Measurements from ENCODE around the gene MBP.

MBP gene

GRCh38 chr18:77114415-77115191, 18.0 kb downstream of the MBP start:
- DNase-seq (ENCODE audit: low spot score), result no peak

GRCh38 chr18:77114152-77114414, 18.5 kb downstream of the MBP start:
- no peak for DNase-seq (ENCODE audit: low spot score)

GRCh38 chr18:77113361-77114151, 19.0 kb downstream of the MBP start:
- DNase-seq (ENCODE audit: low spot score), result no peak

- no peak for DNase-seq (ENCODE audit: low spot score)
Measured at GRCh38 chr18:77112747-77113092, 19.9 kb downstream of the MBP start.

- no peak for DNase-seq (ENCODE audit: low spot score)
Measured at GRCh38 chr18:77111951-77112746, 20.4 kb downstream of the MBP start.

GRCh38 chr18:77111449-77111848, 21.1 kb downstream of the MBP start:
- DNase-seq (ENCODE audit: low spot score), result no peak

- DNase-seq (ENCODE audit: low spot score), result no peak
Measured at GRCh38 chr18:77110936-77111335, 21.6 kb downstream of the MBP start.

GRCh38 chr18:77110400-77110799, 22.2 kb downstream of the MBP start:
- no peak for DNase-seq (ENCODE audit: low spot score)

GRCh38 chr18:77109648-77110019, 22.9 kb downstream of the MBP start:
- no peak for DNase-seq (ENCODE audit: low spot score)

GRCh38 chr18:77108821-77109647, 23.5 kb downstream of the MBP start:
- no peak for DNase-seq (ENCODE audit: low spot score)

GRCh38 chr18:77108001-77108692, 24.4 kb downstream of the MBP start:
- DNase-seq (ENCODE audit: low spot score), result peak; percentile 36

- DNase-seq (ENCODE audit: low spot score), result no peak
Measured at GRCh38 chr18:77107292-77107691, 25.3 kb downstream of the MBP start.

GRCh38 chr18:77106331-77106730, 26.3 kb downstream of the MBP start:
- peak; percentile 79 for DNase-seq (ENCODE audit: low spot score)

GRCh38 chr18:77105680-77106079, 26.9 kb downstream of the MBP start:
- DNase-seq (ENCODE audit: low spot score), result no peak

GRCh38 chr18:77105028-77105427, 27.6 kb downstream of the MBP start:
- peak; percentile 30 for DNase-seq (ENCODE audit: low spot score)

- no peak for DNase-seq (ENCODE audit: low spot score)
Measured at GRCh38 chr18:77103991-77104531, 28.5 kb downstream of the MBP start.

GRCh38 chr18:77103187-77103850, 29.3 kb downstream of the MBP start:
- no peak for DNase-seq (ENCODE audit: low spot score)

GRCh38 chr18:77102259-77103040, 30.1 kb downstream of the MBP start:
- peak; percentile 76 for DNase-seq (ENCODE audit: low spot score)

- peak; percentile 60 for DNase-seq (ENCODE audit: low spot score)
Measured at GRCh38 chr18:77101410-77102258, 30.9 kb downstream of the MBP start.
